Glomerular visceral epithelial cell (primary cell): Measurements from ENCODE around the gene CRADD.
"Not testable (repeated sequence)": the region's sequence is repeated elsewhere in the genome, so short reads cannot be mapped to it uniquely, and the experiment has no call there.

Experiments
- DNase-seq: peaks from one replicate; pipeline ENCODE4 v3.0.0-alpha.2; 2016; ENCODE audit errors: extremely low spot score

The CRADD gene

DNA sequence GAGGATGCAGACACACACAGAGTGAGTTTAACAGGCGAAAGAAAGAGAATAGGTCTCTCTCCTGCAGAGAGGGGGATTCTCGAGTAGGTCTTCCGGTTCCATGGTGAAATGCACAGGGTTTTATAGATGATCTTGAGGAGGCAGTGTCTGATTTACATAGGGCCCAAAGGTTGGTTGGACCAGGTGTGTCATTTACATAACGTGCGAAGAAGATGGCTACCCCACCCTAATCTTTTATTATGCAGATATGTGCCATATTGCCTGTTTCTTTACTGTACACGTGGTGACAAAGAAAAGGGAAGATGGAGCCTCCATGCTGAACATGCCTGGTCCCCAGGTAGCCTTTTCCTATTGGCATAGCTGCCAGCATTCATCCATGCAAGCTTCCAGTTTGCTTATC lies 219.8 kb downstream of the CRADD start:
- DNase-seq, result no peak

DNA sequence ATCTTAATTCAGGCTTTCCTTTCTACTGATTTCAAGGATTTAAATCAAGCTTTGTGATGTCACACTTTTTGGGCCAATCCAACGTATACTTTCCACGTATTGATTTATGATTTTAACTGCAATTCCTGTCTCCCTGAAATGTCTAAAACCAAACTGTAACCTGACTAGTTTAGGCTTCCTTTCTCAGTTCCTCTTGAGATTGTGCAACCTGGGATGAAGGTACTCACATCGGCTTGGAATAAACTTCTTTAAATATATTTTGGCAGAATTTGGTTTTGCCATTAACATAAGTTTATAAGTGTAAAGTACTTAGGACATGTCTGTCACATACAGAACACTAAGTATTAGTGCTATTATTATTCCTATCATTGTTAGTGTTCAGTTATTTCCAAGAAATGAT lies 224.6 kb downstream of the CRADD start:
- no peak for DNase-seq

GRCh38 chr12:93902192-93902591 lies 225.0 kb downstream of the CRADD start:
- DNase-seq, result no peak

DNA sequence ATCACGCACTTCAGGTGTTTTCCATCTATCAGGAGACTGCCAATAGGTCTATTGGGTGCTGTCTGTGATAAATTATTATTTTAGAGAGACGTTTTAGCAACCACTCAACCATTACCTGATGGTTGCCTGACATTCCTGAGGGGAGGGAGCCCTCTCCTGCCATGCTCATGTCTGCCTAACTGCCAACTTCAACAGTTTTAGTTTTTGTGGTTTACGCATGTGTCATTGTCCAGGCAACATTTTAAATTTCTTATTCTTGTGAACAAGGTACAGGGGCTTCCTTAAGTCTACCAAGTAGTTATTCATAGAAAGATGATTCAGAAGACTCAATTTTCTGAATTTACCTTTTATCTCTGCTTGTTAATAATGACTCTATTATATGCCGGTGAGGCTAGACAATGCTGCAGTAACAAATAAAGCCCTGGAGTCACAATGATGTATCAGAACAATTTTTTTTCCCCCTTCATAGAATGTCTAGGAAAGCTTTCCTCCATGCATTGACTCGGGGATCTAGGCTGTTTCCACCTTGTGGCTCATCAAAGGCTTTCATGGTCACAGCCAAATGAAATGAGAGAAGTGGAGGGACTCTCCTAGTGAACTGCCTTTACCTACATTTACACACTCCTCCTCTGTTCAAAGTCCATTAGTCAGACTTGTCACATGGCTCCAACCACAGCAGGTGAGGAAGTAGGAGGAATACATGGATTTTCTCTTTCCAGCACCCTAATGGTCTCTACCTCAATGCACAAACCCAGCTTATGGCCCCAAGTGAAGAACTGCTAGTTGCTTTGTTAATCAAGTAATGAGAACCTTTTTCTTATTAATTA lies 225.8 kb downstream of the CRADD start:
- DNase-seq, result peak; percentile 47

GRCh38 chr12:93904124-93904523 lies 226.9 kb downstream of the CRADD start:
- no peak for DNase-seq

DNA sequence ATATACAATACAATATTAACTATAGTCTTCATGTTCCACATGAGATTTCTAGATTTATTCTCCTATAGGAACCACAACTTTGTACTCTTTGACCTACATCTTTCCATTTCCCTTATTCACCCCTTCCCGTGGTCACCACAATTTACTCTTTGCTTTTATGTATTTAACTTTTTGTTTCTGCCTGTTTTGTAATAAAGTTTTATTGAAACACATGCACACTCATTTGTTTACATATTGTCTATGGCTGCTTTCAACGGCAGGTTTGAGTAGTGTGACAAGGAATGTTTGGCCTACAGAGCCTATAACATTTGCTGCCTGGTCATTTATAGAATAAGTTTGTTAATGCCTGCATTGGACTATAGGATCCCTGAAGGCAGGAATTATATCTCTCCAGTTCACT lies 231.1 kb downstream of the CRADD start:
- DNase-seq, result no peak

GRCh38 chr12:93908846-93909567 lies 231.8 kb downstream of the CRADD start:
- DNase-seq, result no peak

DNA sequence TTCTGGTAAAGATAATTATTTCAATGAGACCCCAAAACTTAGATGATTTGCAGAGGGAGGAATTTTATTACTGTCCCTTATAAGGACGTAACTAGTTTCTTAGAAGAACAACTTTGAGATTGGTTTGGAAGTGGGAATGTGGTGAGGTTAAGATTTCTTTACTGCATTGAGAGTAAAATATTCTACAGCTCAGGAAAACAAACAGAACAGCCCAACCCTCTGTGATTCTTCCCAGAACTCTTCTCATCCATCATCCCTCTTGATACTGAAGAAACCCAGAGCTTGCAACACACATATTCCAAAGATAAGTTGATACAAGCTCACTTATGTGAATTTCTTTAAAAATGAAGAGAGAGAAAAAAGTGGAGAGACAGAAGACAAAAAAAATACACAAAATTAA lies 234.2 kb downstream of the CRADD start:
- no peak for DNase-seq

- DNase-seq, result no peak
Measured at GRCh38 chr12:93912086-93912733, 235.0 kb downstream of the CRADD start.

- DNase-seq, result no peak
Measured at GRCh38 chr12:93913845-93914244, 236.7 kb downstream of the CRADD start.

DNA sequence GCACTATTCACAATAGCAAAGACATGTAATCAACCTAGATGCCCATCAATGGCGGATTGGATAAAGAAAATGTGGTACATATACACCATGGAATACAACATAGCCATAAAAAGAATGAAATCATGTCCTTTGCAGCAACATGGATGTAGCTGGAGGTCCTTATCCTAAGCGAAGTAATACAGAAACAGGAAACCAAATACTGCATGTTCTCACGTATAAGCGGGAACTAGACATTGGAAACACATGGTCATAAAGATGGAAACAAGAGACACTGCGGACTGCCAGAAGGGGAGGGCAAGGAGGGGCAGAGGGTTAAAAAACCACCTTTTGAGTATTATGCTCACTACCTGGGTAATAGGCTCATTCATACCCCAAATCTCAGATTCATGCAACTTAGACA lies 237.1 kb downstream of the CRADD start:
- DNase-seq, result no peak

DNA sequence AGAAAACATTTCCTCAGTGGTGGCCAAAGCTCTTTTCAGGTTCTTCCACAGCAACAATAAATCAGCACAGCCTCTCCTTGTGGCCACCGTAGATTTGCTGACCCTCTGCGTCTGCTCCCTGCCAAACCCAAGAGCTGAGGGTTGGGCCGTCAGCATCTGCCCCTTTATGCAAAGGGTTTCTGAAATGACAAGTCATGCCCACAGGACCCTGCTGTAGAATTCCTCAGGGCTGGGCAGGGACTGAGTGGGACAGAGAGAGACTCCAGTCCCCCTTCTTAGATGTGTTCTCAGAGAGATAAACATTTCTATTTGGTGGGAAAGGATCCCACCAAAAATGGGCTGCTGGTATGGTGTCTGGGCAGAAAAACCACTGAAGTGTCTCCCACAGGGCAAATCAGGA lies 238.2 kb downstream of the CRADD start:
- DNase-seq, result no peak

DNA sequence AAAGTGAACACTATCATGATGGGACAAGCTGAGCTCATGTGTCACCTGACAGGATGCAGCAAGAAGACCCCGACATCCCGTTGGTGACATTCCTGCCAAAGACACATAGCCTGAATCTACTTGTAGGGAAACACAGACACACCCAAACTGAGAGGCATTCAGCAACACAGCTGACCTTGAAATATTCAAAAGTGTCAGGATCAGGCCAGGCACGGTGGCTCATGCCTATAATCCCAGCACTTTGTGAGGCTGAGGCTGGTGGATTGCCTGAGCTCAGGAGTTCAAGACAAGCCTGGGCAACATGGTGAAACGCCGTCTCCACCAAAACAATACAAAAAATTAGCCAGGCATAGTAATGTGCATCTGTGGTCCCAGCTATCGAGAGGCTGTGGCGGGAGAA lies 239.2 kb downstream of the CRADD start:
- no peak for DNase-seq

DNA sequence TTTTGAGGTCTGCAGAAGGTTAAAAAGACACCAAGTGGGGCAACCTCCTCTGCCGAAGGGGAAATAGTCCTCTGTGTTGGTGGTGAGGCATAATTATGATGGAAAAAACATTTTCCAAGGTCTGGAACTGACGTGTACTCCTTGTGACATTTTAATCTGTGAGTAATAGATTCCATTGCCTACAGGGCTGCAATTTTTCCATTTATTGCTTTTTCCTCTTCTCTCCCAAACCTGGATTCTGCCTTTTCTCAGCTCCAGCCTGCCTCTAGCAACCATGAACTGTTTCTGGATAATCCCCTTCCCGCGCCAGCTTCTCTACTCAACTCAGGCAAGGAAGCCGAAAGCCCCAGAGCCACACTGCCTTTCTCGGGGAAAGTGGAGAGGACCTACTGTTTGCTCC lies 241.1 kb downstream of the CRADD start:
- DNase-seq, result no peak

GRCh38 chr12:93918900-93919299 lies 241.7 kb downstream of the CRADD start:
- DNase-seq, result no peak

- no peak for DNase-seq
Measured at GRCh38 chr12:93921521-93921920, 244.3 kb downstream of the CRADD start.

GRCh38 chr12:93922583-93923006 lies 245.4 kb downstream of the CRADD start:
- no peak for DNase-seq

DNA sequence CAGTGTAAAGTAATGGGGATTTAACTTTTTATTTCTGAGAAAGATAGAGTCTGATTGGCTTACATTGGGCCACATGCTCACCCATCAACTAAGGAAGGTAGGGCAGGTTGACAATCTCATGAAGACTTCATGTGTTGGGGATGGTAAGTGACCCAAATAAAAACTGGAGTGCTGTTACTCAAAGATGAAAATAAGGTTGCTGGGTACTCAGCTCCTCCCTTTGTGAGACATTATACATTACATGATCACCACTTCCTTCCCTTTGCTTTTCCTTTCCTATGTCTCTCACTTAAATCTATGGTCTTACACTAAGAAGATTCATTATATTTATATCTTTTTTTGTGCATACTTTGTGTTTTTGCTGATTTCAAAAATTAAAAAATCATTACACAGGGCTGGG lies 247.2 kb downstream of the CRADD start:
- DNase-seq, result no peak

- DNase-seq, result no peak
Measured at GRCh38 chr12:93925585-93926205, 248.5 kb downstream of the CRADD start.

- no peak for DNase-seq
Measured at GRCh38 chr12:93926237-93926636, 249.1 kb downstream of the CRADD start.

DNA sequence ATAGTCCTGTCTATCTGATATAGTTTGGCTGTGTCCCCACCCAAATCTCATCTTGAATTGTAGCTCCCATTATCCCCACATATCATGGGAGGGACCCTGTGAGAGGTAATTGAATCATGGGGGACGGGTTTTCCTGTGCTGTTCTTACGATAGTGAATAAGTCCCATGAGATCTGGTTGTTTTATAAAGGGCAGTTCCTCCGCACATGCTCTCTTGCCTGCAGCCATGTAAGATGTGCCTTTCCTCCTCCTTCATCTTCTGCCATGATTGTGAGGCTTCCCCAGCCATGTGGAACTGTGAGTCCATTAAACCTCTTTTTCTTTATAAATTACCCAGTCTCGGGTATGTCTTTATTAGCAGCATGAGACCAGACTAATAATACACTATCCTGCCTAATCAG lies 251.9 kb downstream of the CRADD start:
- DNase-seq, result not testable (repeated sequence)

- DNase-seq, result no peak
Measured at GRCh38 chr12:93937812-93938211, 260.6 kb downstream of the CRADD start.
